ELF-1 (cell line): ENCODE results near the gene CEP57L1.

ENCODE experiments used
- DNase-seq: peaks from one replicate; pipeline ENCODE4 v3.0.0-alpha.2; 2016; ENCODE audit warnings: low read depth, low spot score

CEP57L1 gene

DNA sequence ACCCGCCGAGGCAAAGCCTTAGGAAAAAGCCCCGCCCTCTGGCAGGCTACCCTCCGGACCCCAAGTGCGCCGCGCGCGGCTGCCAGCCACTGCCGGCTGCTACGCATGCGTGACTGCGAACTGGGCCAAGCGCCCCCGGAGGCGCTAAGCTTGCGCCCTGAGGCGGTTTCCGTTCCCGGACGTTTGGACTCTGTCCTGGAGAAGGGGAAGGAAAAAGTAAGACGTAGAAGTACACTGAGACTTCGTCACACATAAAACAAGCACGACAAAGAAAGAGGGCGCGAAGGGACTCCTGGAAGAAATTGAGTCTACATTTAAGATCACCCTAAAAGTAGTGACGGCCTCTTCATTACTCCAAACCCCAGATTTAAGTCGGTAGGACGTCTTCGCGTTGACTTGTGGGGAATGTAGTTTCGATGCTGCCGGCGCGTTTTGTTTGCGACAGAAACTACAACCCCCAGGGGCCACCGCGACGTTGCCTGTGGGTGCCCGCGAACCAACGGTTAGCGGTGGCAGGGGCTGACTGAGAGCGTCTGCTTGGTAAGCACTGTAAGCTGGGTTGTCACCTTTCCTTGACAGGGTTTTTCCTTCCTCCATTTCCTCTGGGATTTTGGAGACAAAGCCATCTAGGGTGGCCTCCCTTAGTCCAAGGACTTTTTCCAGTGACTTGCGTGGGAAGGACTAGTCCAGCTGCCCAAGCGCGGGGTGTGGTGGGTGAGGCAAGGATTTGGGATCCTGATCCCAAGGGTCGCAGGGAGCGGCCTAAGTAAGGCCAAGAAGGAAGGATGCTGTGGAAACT lies at the start of gene CEP57L1:
Gene CEP57L1, plus strand, starts transcription at position 472 of the 799 bp plus-strand sequence. CDS start 49,715 bp downstream, outside the sequence.
- DNase-seq: peak; percentile 98

DNA sequence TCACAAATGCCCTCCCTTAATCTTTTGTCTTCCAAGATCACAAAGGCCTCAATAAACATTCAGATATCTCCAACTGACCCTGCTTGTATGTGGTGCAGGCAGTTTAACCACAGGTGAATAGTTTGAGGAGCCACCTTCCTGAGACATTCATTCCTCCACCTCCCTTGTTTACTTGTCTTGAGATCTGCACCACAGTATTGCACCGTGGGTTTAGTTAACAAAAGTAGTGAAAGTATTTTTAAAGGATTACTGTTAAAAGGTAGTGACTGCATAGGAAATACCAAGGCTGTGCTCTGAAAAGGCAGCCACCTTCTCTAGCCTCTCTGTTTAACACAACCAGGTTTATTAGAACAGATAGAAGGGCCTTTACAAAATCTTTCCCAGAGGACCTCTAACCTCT lies 47.1 kb upstream of the CEP57L1 start:
- DNase-seq: no peak

- no peak for DNase-seq
These were observed 46.5 kb upstream of the CEP57L1 start for GRCh38 chr6:109048670-109049415.

GRCh38 chr6:109050012-109050411 lies 45.3 kb upstream of the CEP57L1 start:
- DNase-seq: no peak

GRCh38 chr6:109050447-109051102 lies 44.7 kb upstream of the CEP57L1 start:
- DNase-seq: no peak

- no peak for DNase-seq
These were observed 43.8 kb upstream of the CEP57L1 start for GRCh38 chr6:109051301-109052017.

GRCh38 chr6:109052018-109052651 lies 43.2 kb upstream of the CEP57L1 start:
- no peak for DNase-seq

- DNase-seq: no peak
These were observed 42.5 kb upstream of the CEP57L1 start for GRCh38 chr6:109052852-109053251.

GRCh38 chr6:109053336-109053735 lies 42.0 kb upstream of the CEP57L1 start:
- no peak for DNase-seq

DNA sequence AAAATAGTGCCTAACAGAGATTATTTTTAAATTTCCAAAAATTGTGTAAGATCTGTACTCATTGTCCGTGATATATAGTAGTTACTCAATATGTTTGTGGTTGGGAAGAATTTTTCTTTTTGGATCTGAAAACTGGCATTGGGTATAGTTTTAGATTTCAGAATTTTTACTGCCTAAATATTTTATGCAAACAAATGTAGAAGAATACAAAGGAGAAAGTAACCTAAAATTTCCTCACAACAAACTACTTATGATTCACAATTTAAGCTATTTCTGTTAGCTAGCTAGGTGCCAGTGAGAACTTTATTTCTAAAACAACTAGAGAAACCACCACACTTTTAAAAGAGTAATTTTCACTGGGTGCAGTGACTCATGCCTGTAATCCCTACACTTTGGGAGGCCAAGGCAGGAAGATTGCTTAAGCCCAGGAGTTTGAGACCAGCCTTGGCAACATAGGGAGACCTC lies 39.5 kb upstream of the CEP57L1 start:
- no peak for DNase-seq

GRCh38 chr6:109056661-109057060 lies 38.6 kb upstream of the CEP57L1 start:
- no peak for DNase-seq

DNA sequence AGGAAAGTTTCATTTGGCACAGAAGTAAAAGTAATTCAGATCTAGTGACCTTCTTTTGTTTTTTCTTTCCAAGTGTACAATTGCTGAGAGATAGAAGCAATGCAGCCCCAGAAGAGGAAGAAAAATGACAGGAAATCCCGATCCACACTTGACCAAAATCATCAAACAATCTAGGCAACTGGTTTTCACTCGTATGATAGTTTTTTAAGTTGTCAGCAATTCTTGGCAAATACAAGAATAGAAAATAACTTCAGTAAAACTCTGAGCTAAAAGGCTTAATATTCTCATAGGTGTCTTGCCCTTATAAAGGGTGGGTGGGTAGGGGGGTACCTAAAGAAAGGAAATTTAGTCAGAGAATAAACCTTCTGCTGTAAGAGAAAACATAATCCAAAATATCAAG lies 36.7 kb upstream of the CEP57L1 start:
- no peak for DNase-seq

DNA sequence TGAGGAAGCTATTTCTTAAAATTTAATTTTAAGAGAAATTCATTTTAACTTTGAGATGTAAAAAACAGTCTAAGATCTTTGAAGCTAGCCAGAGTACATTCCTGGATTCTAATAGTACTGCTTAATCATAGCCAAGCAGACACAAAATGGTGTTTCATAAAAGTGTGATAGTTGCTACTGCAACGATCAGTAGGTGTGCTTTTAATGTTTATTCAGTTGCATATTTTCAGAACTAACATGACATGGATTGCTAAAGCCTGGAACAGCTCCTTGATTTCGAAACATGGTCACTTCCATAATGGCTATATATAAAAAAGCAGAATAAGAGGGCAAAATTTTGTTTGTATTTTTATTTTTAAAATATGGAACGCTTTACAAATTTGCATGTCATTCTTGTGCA lies 36.2 kb upstream of the CEP57L1 start:
- DNase-seq: no peak

DNA sequence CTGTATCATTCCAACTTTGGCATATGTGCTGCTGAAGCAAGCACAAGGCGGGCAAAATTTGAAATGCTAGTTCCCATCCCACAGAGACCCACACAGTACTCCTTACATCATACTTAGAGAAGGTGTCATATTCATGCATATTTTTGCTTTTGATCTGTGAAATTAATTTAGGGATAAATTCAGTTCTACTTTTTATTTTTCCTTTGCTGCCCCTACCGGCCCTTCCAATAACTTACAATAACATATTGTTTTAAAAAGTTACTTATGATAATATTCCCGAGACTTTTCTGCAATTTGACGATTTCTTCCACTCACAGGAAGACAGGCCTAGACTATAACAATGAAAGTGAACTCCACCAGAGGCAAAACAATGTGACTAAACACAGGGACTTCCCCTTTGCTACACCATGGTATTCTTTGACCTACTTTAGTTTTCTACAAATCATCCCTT lies 35.7 kb upstream of the CEP57L1 start:
- no peak for DNase-seq

DNA sequence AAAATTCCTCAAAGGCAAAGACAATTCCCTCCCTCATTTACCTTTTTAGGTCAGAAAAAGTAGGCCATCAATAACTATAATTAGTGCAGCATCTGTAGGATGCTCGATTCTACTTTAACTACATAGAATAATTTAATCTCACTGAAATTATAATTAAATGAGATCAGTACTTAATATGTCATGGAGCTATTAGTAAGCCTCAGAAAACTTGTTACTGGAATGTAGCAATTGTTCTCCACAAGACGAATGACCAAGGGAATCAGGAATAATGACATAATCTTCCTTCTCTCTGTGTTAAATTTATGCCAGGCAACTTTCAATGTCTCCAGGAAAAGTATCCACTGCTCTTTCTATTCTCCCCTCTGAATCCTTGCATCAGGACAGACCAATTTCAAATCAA lies 34.7 kb upstream of the CEP57L1 start:
- DNase-seq: no peak

- no peak for DNase-seq
These were observed 33.1 kb upstream of the CEP57L1 start for GRCh38 chr6:109062216-109062615.

- no peak for DNase-seq
These were observed 32.4 kb upstream of the CEP57L1 start for GRCh38 chr6:109062767-109063352.

GRCh38 chr6:109069746-109070145 lies 25.6 kb upstream of the CEP57L1 start:
- no peak for DNase-seq

GRCh38 chr6:109071125-109071917 lies 24.0 kb upstream of the CEP57L1 start:
- no peak for DNase-seq
